HEK293 (cell line): ENCODE results near the gene PHKB.

Experiments used
- BCL11A ChIP-seq: fragments of 450-650 bp; formaldehyde crosslinking; IDR thresholded peaks from 2 replicates; pipeline ENCODE4 v1.5.1; 2016; ENCODE audit warnings: low read depth, missing biosample characterization, missing genetic modification characterization
- BCL11B ChIP-seq: fragments of 450-650 bp; formaldehyde crosslinking; IDR thresholded peaks from 2 replicates; pipeline ENCODE4 v1.5.1; 2016; ENCODE audit warnings: low read depth, missing biosample characterization, missing genetic modification characterization
- REPIN1 ChIP-seq: fragments of 450-650 bp; formaldehyde crosslinking; IDR thresholded peaks from 2 replicates; pipeline ENCODE4 v1.5.1; 2017; ENCODE audit warnings: missing biosample characterization, missing genetic modification characterization, low read depth
- SCRT1 ChIP-seq: fragments of 450-650 bp; formaldehyde crosslinking; IDR thresholded peaks from 2 replicates; pipeline ENCODE4 v1.5.1; 2016; ENCODE audit warnings: missing biosample characterization, missing genetic modification characterization, borderline replicate concordance
- SP2 ChIP-seq: fragments of 450-650 bp; formaldehyde crosslinking; IDR thresholded peaks from 2 replicates; pipeline ENCODE4 v1.5.1; 2016; ENCODE audit warnings: missing biosample characterization, missing genetic modification characterization
- ZNF23 ChIP-seq: fragments of 450-650 bp; formaldehyde crosslinking; IDR thresholded peaks from 2 replicates; pipeline ENCODE4 v1.5.1; 2016; ENCODE audit warnings: missing biosample characterization, missing genetic modification characterization, borderline replicate concordance
- ZNF239 ChIP-seq: fragments of 450-650 bp; formaldehyde crosslinking; IDR thresholded peaks from 2 replicates; pipeline ENCODE4 v1.5.1; 2016; ENCODE audit warnings: missing biosample characterization, missing genetic modification characterization
- TF ChIP-seq, protein P1 (sequence below): fragments of 450-650 bp; formaldehyde crosslinking; IDR thresholded peaks from 2 replicates; pipeline ENCODE4 v1.5.1; 2016; ENCODE audit warnings: missing biosample characterization, missing genetic modification characterization
- TF ChIP-seq, protein P2 (sequence below): fragments of 450-650 bp; formaldehyde crosslinking; IDR thresholded peaks from 2 replicates; pipeline ENCODE4 v1.5.1; 2016; ENCODE audit warnings: missing biosample characterization, missing genetic modification characterization

DNA sequence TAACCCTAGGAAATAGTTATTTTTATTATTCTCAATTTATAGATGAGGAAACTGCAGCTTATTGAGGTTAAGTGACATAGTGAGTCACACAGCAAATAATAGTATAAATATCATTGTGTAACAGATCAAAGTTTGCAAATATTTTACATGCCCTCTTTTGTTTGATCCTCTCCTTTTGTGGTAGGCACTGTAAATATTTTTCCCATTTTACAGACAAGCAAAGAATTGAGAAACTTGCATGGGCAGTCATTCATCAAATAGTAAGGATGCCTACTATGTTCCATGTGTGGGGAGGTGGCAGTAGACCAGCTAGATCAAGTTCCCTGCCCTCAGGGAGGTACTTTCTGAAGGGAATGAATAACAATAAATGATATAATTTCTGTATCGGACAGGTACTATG, 173.0 kb downstream of the PHKB start:
- TF ChIP-seq, protein P1, sequence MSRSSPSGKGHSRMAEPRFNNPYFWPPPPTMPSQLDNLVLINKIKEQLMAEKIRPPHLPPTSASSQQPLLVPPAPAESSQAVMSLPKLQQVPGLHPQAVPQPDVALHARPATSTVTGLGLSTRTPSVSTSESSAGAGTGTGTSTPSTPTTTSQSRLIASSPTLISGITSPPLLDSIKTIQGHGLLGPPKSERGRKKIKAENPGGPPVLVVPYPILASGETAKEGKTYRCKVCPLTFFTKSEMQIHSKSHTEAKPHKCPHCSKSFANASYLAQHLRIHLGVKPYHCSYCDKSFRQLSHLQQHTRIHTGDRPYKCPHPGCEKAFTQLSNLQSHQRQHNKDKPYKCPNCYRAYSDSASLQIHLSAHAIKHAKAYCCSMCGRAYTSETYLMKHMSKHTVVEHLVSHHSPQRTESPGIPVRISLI (tag by site-specific recombination): no peak
- TF ChIP-seq BCL11B (tag by site-specific recombination) (no peak), REPIN1 (tag by site-specific recombination) (no peak), ZNF23 (tag by site-specific recombination) (no peak), ZNF239 (tag by site-specific recombination) (no peak), SP2 (tag by site-specific recombination) (no peak), BCL11A (tag by site-specific recombination) (no peak), SCRT1 (tag by site-specific recombination) (no peak)
- TF ChIP-seq, protein P2, sequence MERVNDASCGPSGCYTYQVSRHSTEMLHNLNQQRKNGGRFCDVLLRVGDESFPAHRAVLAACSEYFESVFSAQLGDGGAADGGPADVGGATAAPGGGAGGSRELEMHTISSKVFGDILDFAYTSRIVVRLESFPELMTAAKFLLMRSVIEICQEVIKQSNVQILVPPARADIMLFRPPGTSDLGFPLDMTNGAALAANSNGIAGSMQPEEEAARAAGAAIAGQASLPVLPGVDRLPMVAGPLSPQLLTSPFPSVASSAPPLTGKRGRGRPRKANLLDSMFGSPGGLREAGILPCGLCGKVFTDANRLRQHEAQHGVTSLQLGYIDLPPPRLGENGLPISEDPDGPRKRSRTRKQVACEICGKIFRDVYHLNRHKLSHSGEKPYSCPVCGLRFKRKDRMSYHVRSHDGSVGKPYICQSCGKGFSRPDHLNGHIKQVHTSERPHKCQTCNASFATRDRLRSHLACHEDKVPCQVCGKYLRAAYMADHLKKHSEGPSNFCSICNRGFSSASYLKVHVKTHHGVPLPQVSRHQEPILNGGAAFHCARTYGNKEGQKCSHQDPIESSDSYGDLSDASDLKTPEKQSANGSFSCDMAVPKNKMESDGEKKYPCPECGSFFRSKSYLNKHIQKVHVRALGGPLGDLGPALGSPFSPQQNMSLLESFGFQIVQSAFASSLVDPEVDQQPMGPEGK: no peak
